Stimulated activated CD4-positive, alpha-beta T cell treated with anti-CD3 and anti-CD28 coated beads, Interleukin-15, amount 100 ng/mL, for 24 hours (primary cell): ENCODE results near the gene DNAJA1.
A peak's percentile ranks its signal among the peaks of the same experiment; 100 is the strongest.
"Not testable (repeated sequence)": the region's sequence is repeated elsewhere in the genome, so short reads cannot be mapped to it uniquely, and the experiment has no call there.

ENCODE experiments used
- DNase-seq: peaks from one replicate; pipeline ENCODE4 v3.0.0-alpha.2; 2020

DNAJA1 gene

DNA sequence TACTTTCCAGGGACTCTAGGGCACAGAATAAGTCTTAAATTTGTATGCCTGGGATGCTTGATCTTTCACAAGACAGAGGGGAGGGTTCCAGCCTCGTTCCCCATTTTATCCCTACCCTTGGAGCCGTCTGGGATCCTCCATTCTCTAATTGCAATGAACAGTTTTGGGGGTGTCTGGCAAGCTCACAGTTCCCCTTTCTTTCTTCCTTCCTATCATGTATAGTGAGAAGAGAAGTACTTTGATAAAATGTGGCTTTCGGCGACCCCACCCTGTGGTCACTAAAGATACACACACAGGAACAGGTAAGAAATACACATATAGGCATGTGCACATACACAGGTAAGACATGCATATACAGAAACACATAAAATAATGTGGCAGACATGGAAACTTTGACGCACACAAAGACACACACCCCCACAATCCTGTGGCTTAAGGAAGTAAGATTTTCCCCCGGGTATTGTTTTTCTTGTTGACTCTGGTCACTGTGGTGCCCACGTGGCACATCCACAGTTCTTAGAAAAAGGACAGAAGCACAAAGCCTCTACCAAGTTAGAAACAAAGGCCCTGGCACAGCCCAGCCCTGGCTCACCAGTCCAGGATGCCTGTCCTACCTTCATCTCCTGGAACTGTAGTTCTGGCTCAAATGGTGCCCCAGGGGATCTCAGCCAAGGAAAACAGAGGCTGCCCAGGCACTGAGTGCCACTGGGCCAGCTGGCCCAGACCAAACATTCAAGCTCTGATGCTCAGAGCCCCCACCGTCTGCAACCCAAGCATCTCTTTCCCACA is 57.7 kb downstream of the DNAJA1 start:
- peak; percentile 26 for DNase-seq

DNA sequence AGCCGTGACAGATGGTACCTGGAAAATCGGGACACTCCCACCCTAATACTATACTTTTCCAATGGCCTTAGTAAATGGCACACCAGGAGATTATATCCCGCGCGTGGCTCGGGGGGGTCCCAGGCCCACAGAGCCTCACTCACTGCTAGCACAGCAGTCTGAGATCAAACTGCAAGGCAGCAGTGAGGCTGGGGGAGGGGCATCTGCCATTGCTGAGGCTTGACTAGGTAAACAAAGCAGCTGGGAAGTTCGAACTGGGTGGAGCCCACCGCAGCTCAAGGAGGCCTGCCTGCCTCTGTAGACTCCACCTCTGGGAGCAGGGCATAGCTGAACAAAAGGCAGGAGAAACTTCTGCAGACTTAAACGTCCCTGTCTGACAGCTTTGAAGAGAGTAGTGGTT is 60.6 kb downstream of the DNAJA1 start:
- not testable (repeated sequence) for DNase-seq
